HepG2 (cell line): ENCODE results near the gene PIMREG.

Experiments
- JUND ChIP-seq: sonication (generic); formaldehyde crosslinking; IDR thresholded peaks from 2 replicates; pipeline ENCODE4 v1.8.0; 2022; ENCODE audit warnings: mild to moderate bottlenecking, missing genetic modification reagents
- MED8 ChIP-seq: sonication (generic); formaldehyde crosslinking; IDR thresholded peaks from 2 replicates; pipeline ENCODE4 v1.8.1; 2023; ENCODE audit warnings: mild to moderate bottlenecking, missing genetic modification reagents; ENCODE audit not compliant: insufficient replicate concordance
- POLR2A ChIP-seq, 2 experiments: IDR thresholded peaks; 2 replicates each; pipeline ENCODE4 v1.6.1; 2011; ENCODE audit warnings: low read depth in 2 of 2, low read length in 2 of 2, mild to moderate bottlenecking in 1 of 2, moderate library complexity in 1 of 2; ENCODE audit not compliant: insufficient read depth in 1 of 2
- ZNF367 ChIP-seq: sonication (generic); formaldehyde crosslinking; IDR thresholded peaks from 2 replicates; pipeline ENCODE4 v1.4.0; 2020; ENCODE audit warnings: missing genetic modification reagents, borderline replicate concordance
- TF ChIP-seq, protein P1 (sequence below): sonication (generic); formaldehyde crosslinking; conservative IDR thresholded peaks from 2 replicates; pipeline ENCODE4 v1.4.0; 2020; ENCODE audit warnings: mild to moderate bottlenecking, missing genetic modification reagents, moderate library complexity
- TF ChIP-seq, protein P2 (sequence below): sonication (generic); formaldehyde crosslinking; IDR thresholded peaks from 2 replicates; pipeline ENCODE4 v1.4.0; 2020; ENCODE audit warnings: low read depth, mild to moderate bottlenecking, missing genetic modification reagents
- TF ChIP-seq, protein P3 (sequence below): sonication (generic); formaldehyde crosslinking; IDR thresholded peaks from 2 replicates; pipeline ENCODE4 v1.5.0; 2020; ENCODE audit warnings: missing genetic modification reagents

DNA sequence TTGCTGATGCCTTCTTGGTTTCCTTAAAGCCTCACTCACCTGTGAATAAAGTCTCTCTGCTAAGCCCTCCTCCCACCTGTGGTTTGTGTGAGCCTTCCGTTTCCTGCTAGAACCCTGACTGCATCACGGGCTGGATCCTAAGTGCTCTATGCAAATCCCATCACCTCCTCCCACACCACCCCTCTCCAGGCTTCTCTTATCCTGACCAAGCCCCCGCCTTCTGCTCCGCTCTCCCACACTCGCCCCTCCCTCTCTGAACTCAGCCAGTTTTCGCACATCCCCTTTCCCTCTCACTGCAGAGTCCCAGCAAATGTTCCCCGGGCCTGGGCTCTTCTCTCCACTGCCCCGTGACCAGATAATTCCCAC is 51.8 kb downstream of the PIMREG start:
- TF ChIP-seq, protein P1, sequence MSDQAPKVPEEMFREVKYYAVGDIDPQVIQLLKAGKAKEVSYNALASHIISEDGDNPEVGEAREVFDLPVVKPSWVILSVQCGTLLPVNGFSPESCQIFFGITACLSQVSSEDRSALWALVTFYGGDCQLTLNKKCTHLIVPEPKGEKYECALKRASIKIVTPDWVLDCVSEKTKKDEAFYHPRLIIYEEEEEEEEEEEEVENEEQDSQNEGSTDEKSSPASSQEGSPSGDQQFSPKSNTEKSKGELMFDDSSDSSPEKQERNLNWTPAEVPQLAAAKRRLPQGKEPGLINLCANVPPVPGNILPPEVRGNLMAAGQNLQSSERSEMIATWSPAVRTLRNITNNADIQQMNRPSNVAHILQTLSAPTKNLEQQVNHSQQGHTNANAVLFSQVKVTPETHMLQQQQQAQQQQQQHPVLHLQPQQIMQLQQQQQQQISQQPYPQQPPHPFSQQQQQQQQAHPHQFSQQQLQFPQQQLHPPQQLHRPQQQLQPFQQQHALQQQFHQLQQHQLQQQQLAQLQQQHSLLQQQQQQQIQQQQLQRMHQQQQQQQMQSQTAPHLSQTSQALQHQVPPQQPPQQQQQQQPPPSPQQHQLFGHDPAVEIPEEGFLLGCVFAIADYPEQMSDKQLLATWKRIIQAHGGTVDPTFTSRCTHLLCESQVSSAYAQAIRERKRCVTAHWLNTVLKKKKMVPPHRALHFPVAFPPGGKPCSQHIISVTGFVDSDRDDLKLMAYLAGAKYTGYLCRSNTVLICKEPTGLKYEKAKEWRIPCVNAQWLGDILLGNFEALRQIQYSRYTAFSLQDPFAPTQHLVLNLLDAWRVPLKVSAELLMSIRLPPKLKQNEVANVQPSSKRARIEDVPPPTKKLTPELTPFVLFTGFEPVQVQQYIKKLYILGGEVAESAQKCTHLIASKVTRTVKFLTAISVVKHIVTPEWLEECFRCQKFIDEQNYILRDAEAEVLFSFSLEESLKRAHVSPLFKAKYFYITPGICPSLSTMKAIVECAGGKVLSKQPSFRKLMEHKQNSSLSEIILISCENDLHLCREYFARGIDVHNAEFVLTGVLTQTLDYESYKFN (CRISPR knock-in tag) = no peak
- TF ChIP-seq ZNF367 (CRISPR knock-in tag) (no peak), POLR2A (IDR thresholded peaks at IDR 0.05; ENCODE audit: insufficient read depth in 1 of 2, low read depth in 2 of 2, low read length in 2 of 2) (no peak), JUND (CRISPR knock-in tag) (no peak), MED8 (CRISPR knock-in tag) (no peak)
- TF ChIP-seq, protein P2, sequence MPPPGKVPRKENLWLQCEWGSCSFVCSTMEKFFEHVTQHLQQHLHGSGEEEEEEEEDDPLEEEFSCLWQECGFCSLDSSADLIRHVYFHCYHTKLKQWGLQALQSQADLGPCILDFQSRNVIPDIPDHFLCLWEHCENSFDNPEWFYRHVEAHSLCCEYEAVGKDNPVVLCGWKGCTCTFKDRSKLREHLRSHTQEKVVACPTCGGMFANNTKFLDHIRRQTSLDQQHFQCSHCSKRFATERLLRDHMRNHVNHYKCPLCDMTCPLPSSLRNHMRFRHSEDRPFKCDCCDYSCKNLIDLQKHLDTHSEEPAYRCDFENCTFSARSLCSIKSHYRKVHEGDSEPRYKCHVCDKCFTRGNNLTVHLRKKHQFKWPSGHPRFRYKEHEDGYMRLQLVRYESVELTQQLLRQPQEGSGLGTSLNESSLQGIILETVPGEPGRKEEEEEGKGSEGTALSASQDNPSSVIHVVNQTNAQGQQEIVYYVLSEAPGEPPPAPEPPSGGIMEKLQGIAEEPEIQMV = no peak
- TF ChIP-seq, protein P3, sequence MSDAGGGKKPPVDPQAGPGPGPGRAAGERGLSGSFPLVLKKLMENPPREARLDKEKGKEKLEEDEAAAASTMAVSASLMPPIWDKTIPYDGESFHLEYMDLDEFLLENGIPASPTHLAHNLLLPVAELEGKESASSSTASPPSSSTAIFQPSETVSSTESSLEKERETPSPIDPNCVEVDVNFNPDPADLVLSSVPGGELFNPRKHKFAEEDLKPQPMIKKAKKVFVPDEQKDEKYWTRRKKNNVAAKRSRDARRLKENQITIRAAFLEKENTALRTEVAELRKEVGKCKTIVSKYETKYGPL (CRISPR knock-in tag) = no peak
